Measurements from ENCODE around the gene CNNM4.

- TF ChIP-seq MXI1 (IDR thresholded peaks at IDR 0.05; ENCODE audit: borderline replicate concordance, low read depth, low read length) (no peak), CTCF (conservative IDR thresholded peaks at IDR 0.05; ENCODE audit: low read depth, low read length) (no peak), POLR2A (IDR thresholded peaks at IDR 0.05; ENCODE audit: low read depth, low read length) (no peak), CHD1 (IDR thresholded peaks at IDR 0.05; ENCODE audit: low read depth, low read length) (no peak), USF2 (IDR thresholded peaks at IDR 0.05; ENCODE audit: low read depth, low read length) (no peak)
Observed at GRCh38 chr2:96838345-96839292, 77.9 kb downstream of the CNNM4 start.
